Tibial nerve (tissue), 4 donors: ENCODE measurements around the gene LHFPL2. TPM values are rescaled to one million over a fixed set of nuclear protein-coding genes. Genes with fewer than 3 reads are reported as not detected.
A peak's percentile ranks its signal among the peaks of the same experiment; 100 is the strongest.

ENCODE experiments used
- DNase-seq, 2 donors: peaks; one replicate each; pipeline ENCODE4 v3.0.0-alpha.2; 2019; ENCODE audit warnings: low spot score in 2 of 2
- H3K27ac ChIP-seq, 4 donors: fragments of 200-600 bp; sonication (generic) in 3 of 4; one replicate each; pipeline ENCODE4 v1.5.1; 2017 to 2019; ENCODE audit warnings: mild to moderate bottlenecking in 1 of 4
- H3K27me3 ChIP-seq, 2 donors: fragments of 200-600 bp; sonication (generic) in 1 of 2; one replicate each; pipeline versions ENCODE4 v1.5.1 to v1.6.0; 2017 to 2019
- H3K36me3 ChIP-seq, 3 donors: fragments of 200-600 bp; sonication (generic); one replicate each; pipeline ENCODE4 v1.5.1; 2018 to 2019
- H3K4me1 ChIP-seq, 4 donors: fragments of 200-600 bp; sonication (generic) in 3 of 4; one replicate each; pipeline ENCODE4 v1.5.1; 2017 to 2019
- H3K4me3 ChIP-seq, 4 donors: fragments of 200-600 bp; sonication (generic) in 3 of 4; one replicate each; pipeline ENCODE4 v1.5.1; 2017 to 2019; ENCODE audit warnings: mild to moderate bottlenecking in 1 of 4, moderate library complexity in 1 of 4
- H3K9me3 ChIP-seq, 4 donors: fragments of 200-600 bp; sonication (generic) in 3 of 4; one replicate each; pipeline ENCODE4 v1.5.1; 2017 to 2019
- CTCF ChIP-seq, 5 experiments: fragments of 200-600 bp in 3 of 5; fragments of 450-650 bp in 2 of 5; sonication (generic) in 3 of 5; IDR thresholded peaks; one replicate each; pipeline ENCODE4 v1.5.1; 2016 to 2019; ENCODE audit warnings: antibody characterized with exemption in 5 of 5, mild to moderate bottlenecking in 3 of 5, moderate library complexity in 2 of 5
- EP300 ChIP-seq, 2 donors: sonication (generic); formaldehyde crosslinking; IDR thresholded peaks; one replicate each; pipeline ENCODE4 v1.6.1; 2017; ENCODE audit warnings: antibody characterized with exemption in 2 of 2, mild to moderate bottlenecking in 1 of 2
- POLR2A ChIP-seq, 2 donors: fragments of 450-650 bp; IDR thresholded peaks; one replicate each; pipeline ENCODE4 v1.6.1; 2017; ENCODE audit warnings: antibody characterized with exemption in 2 of 2, mild to moderate bottlenecking in 2 of 2, moderate library complexity in 2 of 2
- whole genome bisulfite sequencing, 2 donors: methylation state at CpG; one replicate each; pipeline ENCODE4 v1.1.5; 2018; 5-methylcytosine and 5-hydroxymethylcytosine counted together
- total RNA-seq, 4 donors: library from RNA; depleted of rRNA; stranded (reverse); fragments of >200 nt; gene quantifications; one replicate each; pipeline ENCODE4 v1.1.0, GENCODE V29; 2016

Gene LHFPL2
- total RNA-seq, 4 donors from 2014 or later = 19.7 to 48.9 (median 27.4) TPM

GRCh38 chr5:78504704-78505677 lies 143.6 kb downstream of the LHFPL2 start:
- Histone ChIP-seq H3K9me3 (no peaks in the 10 kb centered on the region), H3K4me3 (no peak overlapping the region), H3K36me3 (no peaks in the 10 kb centered on the region), H3K27ac (peak overlapping the region in 3 of 4 donors; percentile 48 to 92 (median 78)), H3K4me1 (peaks cover 0 to 78% (median 28%) of the 10 kb centered on the region in 4 donors), H3K27me3 (no peaks in the 10 kb centered on the region)
- peak; percentile 71 to 78 for DNase-seq
- 21 to 22% methylated on average over 10 of the region's 10 CpGs for WGBS, 2 donors
- no peak for TF ChIP-seq POLR2A (IDR thresholded peaks at IDR 0.05)
- no peak for TF ChIP-seq CTCF (IDR thresholded peaks at IDR 0.05)
- TF ChIP-seq EP300 (IDR thresholded peaks at IDR 0.05) = peak in 1 of 2 donors; percentile 68

- peaks cover 0 to 74% (median 25%) of the 10 kb centered on the region in 4 donors for H3K4me1 ChIP-seq
- no peak overlapping the region for H3K4me3 ChIP-seq
- DNase-seq = no peak
- WGBS, 2 donors = 61 to 80% methylated on average over 4 of the region's 4 CpGs
- H3K27ac ChIP-seq = peak overlapping the region in 3 of 4 donors; percentile 6 to 92 (median 78)
- TF ChIP-seq POLR2A (IDR thresholded peaks at IDR 0.05) (no peak), CTCF (IDR thresholded peaks at IDR 0.05) (no peak), EP300 (IDR thresholded peaks at IDR 0.05) (no peak)
- H3K27me3 ChIP-seq = no peaks in the 10 kb centered on the region
- H3K36me3 ChIP-seq = no peaks in the 10 kb centered on the region
- H3K9me3 ChIP-seq = no peaks in the 10 kb centered on the region
These were observed 144.5 kb downstream of the LHFPL2 start for GRCh38 chr5:78503958-78504653.

GRCh38 chr5:78501411-78502352 lies 146.9 kb downstream of the LHFPL2 start:
- H3K36me3 ChIP-seq = no peaks in the 10 kb centered on the region
- TF ChIP-seq CTCF (IDR thresholded peaks at IDR 0.05) (no peak), EP300 (IDR thresholded peaks at IDR 0.05) (no peak), POLR2A (IDR thresholded peaks at IDR 0.05) (no peak)
- peaks cover 0 to 83% (median 35%) of the 10 kb centered on the region in 4 donors for H3K4me1 ChIP-seq
- H3K27ac ChIP-seq = peak overlapping the region in 1 of 4 donors; percentile 31
- DNase-seq = no peak
- no peaks in the 10 kb centered on the region for H3K9me3 ChIP-seq
- no peaks in the 10 kb centered on the region for H3K27me3 ChIP-seq
- H3K4me3 ChIP-seq = no peak overlapping the region
- WGBS, 2 donors = 45 to 48% methylated on average over 9 of the region's 9 CpGs

- Histone ChIP-seq H3K9me3 (no peaks in the 10 kb centered on the region), H3K4me3 (no peak overlapping the region), H3K27ac (no peak overlapping the region), H3K4me1 (peaks cover 0 to 84% (median 37%) of the 10 kb centered on the region in 4 donors), H3K27me3 (no peaks in the 10 kb centered on the region), H3K36me3 (no peaks in the 10 kb centered on the region)
- WGBS, 2 donors = 90 to 95% methylated on average over 5 of the region's 5 CpGs
- DNase-seq = no peak
- TF ChIP-seq EP300 (IDR thresholded peaks at IDR 0.05) = no peak
- no peak for TF ChIP-seq POLR2A (IDR thresholded peaks at IDR 0.05)
These were observed 147.7 kb downstream of the LHFPL2 start for GRCh38 chr5:78500871-78501270.

- TF ChIP-seq EP300 (IDR thresholded peaks at IDR 0.05) (no peak), POLR2A (IDR thresholded peaks at IDR 0.05) (no peak), CTCF (IDR thresholded peaks at IDR 0.05) (no peak)
- Histone ChIP-seq H3K4me3 (no peak overlapping the region), H3K4me1 (peaks cover 0 to 84% (median 34%) of the 10 kb centered on the region in 4 donors), H3K36me3 (no peaks in the 10 kb centered on the region), H3K9me3 (no peaks in the 10 kb centered on the region), H3K27ac (no peak overlapping the region), H3K27me3 (no peaks in the 10 kb centered on the region)
- no peak for DNase-seq
- WGBS, 2 donors = 76 to 82% methylated on average over 2 of the region's 2 CpGs
These were observed 148.5 kb downstream of the LHFPL2 start for GRCh38 chr5:78500028-78500427.
